HG03280 (cell line): ENCODE measurements around the gene RTCB.

ENCODE experiments used
- ATAC-seq: cut with Tn5 transposase; IDR thresholded peaks from one replicate; pipeline ENCODE4 v1.9.1; 2021; ENCODE audit warnings: mild to moderate bottlenecking, moderate library complexity; ENCODE audit not compliant: unreplicated experiment

The RTCB gene

DNA sequence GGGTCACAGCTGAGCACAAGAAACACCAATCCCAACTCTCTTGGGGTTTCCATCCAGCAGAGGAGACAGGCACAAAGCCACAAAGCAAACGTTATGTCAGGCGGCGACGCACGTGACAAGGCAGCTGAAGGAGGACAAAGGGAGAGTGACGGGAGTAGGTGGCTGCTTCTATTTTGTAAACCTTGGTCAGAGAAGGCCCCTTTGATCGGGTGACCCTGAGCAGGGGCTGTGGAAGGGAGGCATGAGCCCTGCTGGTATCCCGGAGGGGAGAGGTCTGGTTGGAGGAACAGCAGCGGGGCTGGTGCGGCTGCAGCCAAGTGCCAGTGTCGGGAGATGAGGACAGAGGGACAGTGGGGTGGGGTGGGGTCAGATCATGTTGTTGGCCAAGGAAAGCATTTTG, 71.6 kb downstream of the RTCB start:
- no peak for ATAC-seq

DNA sequence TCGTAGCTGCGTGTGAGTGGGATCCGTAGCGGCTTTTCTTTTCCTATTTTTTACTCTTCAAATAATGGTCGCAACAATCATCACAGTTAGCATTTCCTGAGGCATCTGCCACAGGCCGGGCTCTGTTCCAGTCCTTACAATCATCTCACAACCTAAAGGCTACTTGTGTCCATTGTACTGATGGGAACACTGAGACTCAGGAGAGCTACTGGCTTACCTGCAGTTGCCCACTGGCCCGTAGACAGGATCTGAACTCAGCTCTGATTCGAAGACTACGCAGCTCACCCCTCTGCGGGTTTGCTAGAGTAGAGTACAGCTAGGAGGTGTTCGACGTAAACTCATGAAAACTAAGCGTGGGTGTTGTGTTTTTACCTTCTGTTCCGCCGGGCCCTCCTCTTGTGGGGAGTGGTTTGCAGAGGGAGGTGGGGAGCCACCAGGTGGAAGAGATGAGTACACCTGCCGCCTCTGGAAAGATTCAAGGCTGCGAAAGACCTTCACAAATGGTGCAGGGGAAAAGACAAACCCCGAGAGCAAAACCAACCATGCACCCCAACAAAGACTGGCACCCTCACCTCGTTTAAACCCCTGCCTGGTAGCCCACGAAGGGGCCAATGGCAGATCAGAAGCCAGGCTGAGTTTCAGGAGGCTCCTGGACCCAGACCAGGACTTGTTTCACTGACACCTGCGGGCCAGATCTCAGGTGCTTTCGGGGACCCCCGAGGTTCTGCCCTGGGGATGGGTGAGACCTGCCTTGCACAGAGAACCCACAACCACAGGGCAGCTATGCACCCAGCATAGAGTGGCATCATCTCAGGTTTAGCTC, 72.6 kb downstream of the RTCB start:
- ATAC-seq: no peak

DNA sequence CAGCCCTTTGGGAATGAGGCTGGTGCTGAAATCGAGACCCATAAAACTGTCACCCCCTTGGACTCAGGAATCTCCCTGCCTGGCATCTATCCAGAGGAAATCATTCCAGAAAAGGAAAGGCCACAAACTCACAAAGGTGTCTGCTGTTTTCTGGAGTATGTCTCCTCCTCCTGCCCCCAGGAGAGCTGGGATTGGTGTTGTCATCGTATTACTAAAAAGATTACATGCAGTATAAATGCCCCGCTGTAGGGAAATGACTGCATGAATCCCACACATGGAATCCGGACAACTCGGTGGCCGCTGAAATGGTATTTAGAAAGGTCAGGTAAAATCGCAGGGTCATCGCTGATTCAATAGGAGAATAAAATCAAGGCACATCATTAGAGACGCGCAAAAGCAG, 73.3 kb downstream of the RTCB start:
- ATAC-seq: no peak
